ENCODE results near the gene IRF2BPL. TPM values are rescaled to one million over a fixed set of nuclear protein-coding genes. Genes with fewer than 3 reads are reported as not detected.

IRF2BPL gene
- total and polyA plus RNA-seq, 2 of the 4 experiments (the other 2 are of a cell fraction), result 6.3 to 14.5 TPM

- Histone ChIP-seq H3K56ac (ENCODE audit: extremely low read depth, insufficient read depth, low read length) (no peak overlapping the region), H3K36me3 (ENCODE audit: control insufficient read depth, insufficient read depth, low read length) (no peaks in the 10 kb centered on the region), H4K91ac (ENCODE audit: insufficient read depth, low read depth, low read length) (no peak overlapping the region), H2BK5ac (ENCODE audit: low read depth, low read length, poor library complexity, severe bottlenecking) (no peak overlapping the region), H2BK20ac (ENCODE audit: low read depth, low read length) (no peak overlapping the region), H2AK9ac (replicated peaks; ENCODE audit: low read depth, low read length, poor library complexity) (no peak overlapping the region), H3K9me3 (ENCODE audit: control insufficient read depth, insufficient read depth, low read length) (no peaks in the 10 kb centered on the region), H3K4me2 (ENCODE audit: low read depth, low read length) (no peak overlapping the region), H3K14ac (replicated peaks; ENCODE audit: low read depth, low read length) (no peak overlapping the region), H3K4me3 (ENCODE audit: insufficient read depth, low read depth, low read length) (no peak overlapping the region), H2BK120ac (ENCODE audit: low read depth, low read length) (no peak overlapping the region), H3K9me1 (ENCODE audit: insufficient read depth, low read length) (no peaks in the 10 kb centered on the region), H2AK5ac (ENCODE audit: low read depth, low read length) (no peak overlapping the region), H3K23ac (ENCODE audit: low read depth, low read length) (no peak overlapping the region), H4K5ac (ENCODE audit: low read depth, low read length) (no peak overlapping the region), H2AFZ (replicated peaks; ENCODE audit: low read length, poor library complexity) (peak overlapping the region; percentile 75), H2BK15ac (ENCODE audit: low read depth, low read length) (no peak overlapping the region), H3K4ac (ENCODE audit: low read depth, low read length) (no peak overlapping the region), H3K18ac (ENCODE audit: low read depth, low read length) (no peak overlapping the region), H3K27me3 (ENCODE audit: control insufficient read depth, insufficient read depth, low read length) (no peaks in the 10 kb centered on the region), H3K4me1 (ENCODE audit: control insufficient read depth, insufficient read depth, low read length) (peaks cover 2% of the 10 kb centered on the region; the same call in 1 of the 2 replicates), H3K27ac (ENCODE audit: insufficient read depth, low read length) (no peak overlapping the region), H4K8ac (ENCODE audit: low read depth in 2 of 2, low read length in 2 of 2) (no peak overlapping the region), H3K9ac (ENCODE audit: low read depth, low read length) (no peak overlapping the region), H3K79me1 (ENCODE audit: low read depth in 1 of 2, low read length in 2 of 2) (no peaks in the 10 kb centered on the region), H4K20me1 (ENCODE audit: insufficient read depth, low read length) (no peaks in the 10 kb centered on the region)
- no peak for ATAC-seq (ENCODE audit: low read depth)
- dilution Hi-C loops (cut with HindIII; ENCODE audit: low sequenced_read_pairs, unreplicated experiment), result no loop called here
- no peak for DNase-seq
- CTCF ChIA-PET, result interaction anchor here (0.9 to 3.2 kb wide), 2 partner anchors 153 to 190 kb away, joined by 3 to 13 read pairs; no protein-coding TSS in a partner anchor
- intact Hi-C loops (cut with micrococcal nuclease), result no loop called here
- BruUV-seq (replicated peaks), result no TSS peak
- POLR2A ChIA-PET (ENCODE audit: unreplicated experiment), result no interaction called here
- WGBS, 2 experiments (ENCODE audit: extremely low coverage in 2 of 2, insufficient read length in 1 of 2), result 86% methylated on average over 1 of the region's 6 CpGs; no CpG with 5 or more reads in 1 of the 2 experiments
- in situ Hi-C loops (cut with MboI; ENCODE audit: low sequenced_read_pairs), result loop anchor here (25.0 kb wide), 1 partner anchor 1079 kb away; the partner anchor contains the start of genes IFT43 and TGFB3
- TF ChIP-seq MAZ (IDR thresholded peaks at IDR 0.05; ENCODE audit: borderline replicate concordance, low read depth, low read length) (no peak), FOS (IDR thresholded peaks at IDR 0.05; ENCODE audit: low read depth, low read length) (no peak), CEBPB (IDR thresholded peaks at IDR 0.05; ENCODE audit: low read depth, low read length) (no peak), MAFK (IDR thresholded peaks at IDR 0.05; ENCODE audit: low read depth, low read length) (no peak), POLR2A (IDR thresholded peaks at IDR 0.05; ENCODE audit: low read depth, low read length) (no peak), NFE2L2 (IDR thresholded peaks at IDR 0.05; ENCODE audit: low read depth, low read length) (no peak), RAD21 (IDR thresholded peaks at IDR 0.05; ENCODE audit: low read length) (no peak)
Measured at GRCh38 chr14:77065851-77066577, 37.5 kb upstream of the IRF2BPL start.

All from IMR-90 (cell line).